OCI-LY3 (cell line): ENCODE measurements around the gene CHD6.

Source experiments
- H2AFZ ChIP-seq: fragments of 200-600, 300-600 bp; shearing (Covaris generic); 2 replicates; pipeline ENCODE4 v1.6.0; 2014; ENCODE audit warnings: antibody characterized with exemption, low read depth, low read length
- H3K27ac ChIP-seq: fragments of 200-600, 300-600 bp; sonication (generic); 2 replicates; pipeline ENCODE4 v1.5.1; 2014; ENCODE audit warnings: mild to moderate bottlenecking, low read length, moderate library complexity, mixed read lengths
- H3K27me3 ChIP-seq: fragments of 200-600, 300-600 bp; sonication (generic); 2 replicates; pipeline ENCODE4 v1.6.1; 2014; ENCODE audit warnings: low read depth, low read length, mixed read lengths
- H3K36me3 ChIP-seq: fragments of 200-600, 300-600 bp; sonication (generic); replicated peaks from 2 replicates; pipeline ENCODE3; 2014; ENCODE audit warnings: low read depth, low read length, mixed read lengths
- H3K4me1 ChIP-seq: fragments of 300-600, 200-600 bp; sonication (generic); 2 replicates; pipeline ENCODE4 v1.6.1; 2014; ENCODE audit warnings: low read length, mixed read lengths
- H3K4me2 ChIP-seq: fragments of 200-600, 300-600 bp; sonication (generic); 2 replicates; pipeline ENCODE4 v1.6.1; 2014; ENCODE audit warnings: low read length, mixed read lengths
- H3K4me3 ChIP-seq: fragments of 300-600, 200-600 bp; sonication (generic); 2 replicates; pipeline ENCODE4 v1.5.1; 2014; ENCODE audit warnings: antibody characterized with exemption, mild to moderate bottlenecking, low read length, moderate library complexity
- H3K79me2 ChIP-seq: fragments of 300-600, 200-600 bp; shearing (Covaris generic); 2 replicates; pipeline ENCODE4 v1.6.1; 2014; ENCODE audit warnings: mild to moderate bottlenecking, low read length, mixed read lengths
- H3K9ac ChIP-seq: fragments of 300-600, 200-600 bp; shearing (Covaris generic); 2 replicates; pipeline ENCODE4 v1.6.0; 2014; ENCODE audit warnings: mild to moderate bottlenecking, low read length, moderate library complexity
- H3K9me3 ChIP-seq: fragments of 200-600, 300-600 bp; shearing (Covaris generic); 2 replicates; pipeline ENCODE4 v1.6.1; 2014; ENCODE audit warnings: low read length, mixed read lengths; ENCODE audit not compliant: insufficient read depth
- H4K20me1 ChIP-seq: fragments of 200-600, 300-600 bp; sonication (generic); 2 replicates; pipeline ENCODE4 v1.6.1; 2016; ENCODE audit warnings: low read length, mixed read lengths; ENCODE audit not compliant: insufficient read depth
- CTCF ChIP-seq: fragments of 200-600, 300-600 bp; sonication (generic); IDR thresholded peaks from 2 replicates; pipeline ENCODE4 v1.5.1; 2014; ENCODE audit warnings: antibody characterized with exemption, low read length, low read depth
- EZH2phosphoT487 ChIP-seq: fragments of 200-600 bp; shearing (Covaris generic); IDR thresholded peaks from 2 replicates; pipeline ENCODE4 v1.6.1; 2018; ENCODE audit warnings: antibody characterized with exemption, mixed run types, low read depth

CHD6 gene

GRCh38 chr20:41577129-41578009 is 40.8 kb downstream of the CHD6 start:
- H3K9me3 ChIP-seq = no peaks in the 10 kb centered on the region
- H3K27me3 ChIP-seq = no peaks in the 10 kb centered on the region
- no peak for TF ChIP-seq EZH2phosphoT487
- H3K4me1 ChIP-seq = peaks cover 12% of the 10 kb centered on the region
- peaks cover 20% of the 10 kb centered on the region for H3K36me3 ChIP-seq
- no peak overlapping the region for H3K9ac ChIP-seq
- H2AFZ ChIP-seq = no peak overlapping the region
- H3K27ac ChIP-seq = no peak overlapping the region
- peaks cover 86% of the 10 kb centered on the region for H3K79me2 ChIP-seq
- no peak overlapping the region for H3K4me2 ChIP-seq
- peaks cover 60% of the 10 kb centered on the region for H4K20me1 ChIP-seq
- no peak overlapping the region for H3K4me3 ChIP-seq

- no peak overlapping the region for H3K9ac ChIP-seq
- no peaks in the 10 kb centered on the region for H3K9me3 ChIP-seq
- no peak overlapping the region for H3K4me2 ChIP-seq
- H3K27ac ChIP-seq = no peak overlapping the region
- TF ChIP-seq CTCF (no peak), EZH2phosphoT487 (no peak)
- H3K36me3 ChIP-seq = peaks cover 9% of the 10 kb centered on the region
- peaks cover 83% of the 10 kb centered on the region for H3K79me2 ChIP-seq
- no peaks in the 10 kb centered on the region for H3K27me3 ChIP-seq
- H3K4me1 ChIP-seq = peaks cover 12% of the 10 kb centered on the region
- no peak overlapping the region for H3K4me3 ChIP-seq
- no peak overlapping the region for H2AFZ ChIP-seq
- H4K20me1 ChIP-seq = peaks cover 60% of the 10 kb centered on the region
Observed at GRCh38 chr20:41575412-41575811, 42.8 kb downstream of the CHD6 start.

GRCh38 chr20:41574802-41575389 is 43.3 kb downstream of the CHD6 start:
- H3K4me3 ChIP-seq = no peak overlapping the region
- H3K79me2 ChIP-seq = peaks cover 83% of the 10 kb centered on the region
- H3K9ac ChIP-seq = no peak overlapping the region
- H3K27me3 ChIP-seq = no peaks in the 10 kb centered on the region
- H4K20me1 ChIP-seq = peaks cover 60% of the 10 kb centered on the region
- no peak overlapping the region for H2AFZ ChIP-seq
- peaks cover 6% of the 10 kb centered on the region for H3K36me3 ChIP-seq
- no peaks in the 10 kb centered on the region for H3K9me3 ChIP-seq
- TF ChIP-seq EZH2phosphoT487 = no peak
- no peak for TF ChIP-seq CTCF
- no peak overlapping the region for H3K4me2 ChIP-seq
- H3K27ac ChIP-seq = no peak overlapping the region
- H3K4me1 ChIP-seq = peaks cover 12% of the 10 kb centered on the region

- peaks cover 66% of the 10 kb centered on the region for H4K20me1 ChIP-seq
Observed at GRCh38 chr20:41573955-41574354, 44.2 kb downstream of the CHD6 start.

More at GRCh38 chr20:41573955-41574354, 44.2 kb downstream of the CHD6 start:
- Histone ChIP-seq H3K4me2 (peak overlapping the region; percentile 36), H3K4me1 (peaks cover 12% of the 10 kb centered on the region), H3K9ac (no peak overlapping the region), H3K9me3 (no peaks in the 10 kb centered on the region), H3K27ac (no peak overlapping the region), H3K79me2 (peaks cover 85% of the 10 kb centered on the region), H3K27me3 (no peaks in the 10 kb centered on the region), H3K4me3 (peak overlapping the region; percentile 19; the same call in 1 of the 2 replicates), H3K36me3 (peaks cover 6% of the 10 kb centered on the region), H2AFZ (no peak overlapping the region)
- TF ChIP-seq CTCF = no peak
- no peak for TF ChIP-seq EZH2phosphoT487
